GM12864 (cell line): ENCODE data around the gene RFC1.
"Not testable (repeated sequence)": the region's sequence is repeated elsewhere in the genome, so short reads cannot be mapped to it uniquely, and the experiment has no call there.

Experiments
- DNase-seq: peaks from one replicate; pipeline ENCODE4 v3.0.0-alpha.2; 2011; ENCODE audit warnings: low read depth
- H3K4me3 ChIP-seq: 2 replicates; pipeline ENCODE4 v1.5.1; 2011; ENCODE audit warnings: mild to moderate bottlenecking, low read depth, low read length, control low read depth
- CTCF ChIP-seq: IDR thresholded peaks from 2 replicates; pipeline ENCODE4 v1.5.1; 2011; ENCODE audit warnings: low read depth, mild to moderate bottlenecking, moderate library complexity, low read length, control low read depth, inconsistent platforms; ENCODE audit errors: missing control alignments

Gene RFC1

GRCh38 chr4:39394706-39395105 is 28.5 kb upstream of the RFC1 start:
- no peak overlapping the region for H3K4me3 ChIP-seq
- TF ChIP-seq CTCF = no peak
- DNase-seq = no peak

- TF ChIP-seq CTCF = no peak
- DNase-seq = no peak
- H3K4me3 ChIP-seq = no peak overlapping the region
Observed at GRCh38 chr4:39390603-39391002, 24.4 kb upstream of the RFC1 start.

- no peak overlapping the region for H3K4me3 ChIP-seq
- DNase-seq = no peak
- TF ChIP-seq CTCF = no peak
Observed at GRCh38 chr4:39384563-39384962, 18.4 kb upstream of the RFC1 start.

GRCh38 chr4:39383690-39384089 is 17.5 kb upstream of the RFC1 start:
- no peak for DNase-seq
- peak; percentile 13 for TF ChIP-seq CTCF
- no peak overlapping the region for H3K4me3 ChIP-seq

- H3K4me3 ChIP-seq = no peak overlapping the region
- no peak for DNase-seq
- no peak for TF ChIP-seq CTCF
Observed at GRCh38 chr4:39375478-39375877, 9.3 kb upstream of the RFC1 start.

- not testable (repeated sequence) for H3K4me3 ChIP-seq, DNase-seq
Observed at GRCh38 chr4:39371209-39371608, 5.0 kb upstream of the RFC1 start.

GRCh38 chr4:39369301-39369700 is 3.1 kb upstream of the RFC1 start:
- no peak for TF ChIP-seq CTCF
- H3K4me3 ChIP-seq = no peak overlapping the region
- no peak for DNase-seq

GRCh38 chr4:39367166-39367565 is 1.0 kb upstream of the RFC1 start:
- TF ChIP-seq CTCF = no peak
- no peak overlapping the region for H3K4me3 ChIP-seq
- no peak for DNase-seq
